ENCODE measurements around the gene TSPAN18. TPM values are rescaled to one million over a fixed set of nuclear protein-coding genes. Genes with fewer than 3 reads are reported as not detected.

Gene TSPAN18
- total RNA-seq, 1 donor from 2014 or later, result 52.8 TPM

DNA sequence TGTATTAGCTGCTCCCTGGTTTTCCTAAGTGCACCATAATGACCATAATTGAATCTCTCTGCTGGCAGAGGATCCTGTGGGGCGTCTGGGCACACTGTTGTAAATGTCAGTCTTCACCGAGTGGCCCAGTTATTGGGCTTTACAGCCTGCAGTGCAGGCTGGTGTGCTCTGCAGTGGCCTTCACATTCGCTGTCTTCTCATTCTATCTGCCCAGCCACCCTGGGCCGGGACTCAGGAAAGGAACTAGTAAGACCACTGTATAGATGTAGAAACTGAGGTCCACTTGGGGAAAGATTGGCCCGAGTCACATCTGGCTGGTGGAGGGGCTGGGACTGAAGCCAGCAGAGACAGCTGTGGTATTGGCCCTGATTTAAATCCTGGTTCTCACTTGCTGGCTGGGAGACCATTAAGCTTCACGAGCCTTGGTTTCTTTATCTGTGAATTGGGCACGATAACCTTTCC lies 49.3 kb downstream of the TSPAN18 start:
- no peaks in the 10 kb centered on the region for H3K9me3 Mint-ChIP-seq

DNA sequence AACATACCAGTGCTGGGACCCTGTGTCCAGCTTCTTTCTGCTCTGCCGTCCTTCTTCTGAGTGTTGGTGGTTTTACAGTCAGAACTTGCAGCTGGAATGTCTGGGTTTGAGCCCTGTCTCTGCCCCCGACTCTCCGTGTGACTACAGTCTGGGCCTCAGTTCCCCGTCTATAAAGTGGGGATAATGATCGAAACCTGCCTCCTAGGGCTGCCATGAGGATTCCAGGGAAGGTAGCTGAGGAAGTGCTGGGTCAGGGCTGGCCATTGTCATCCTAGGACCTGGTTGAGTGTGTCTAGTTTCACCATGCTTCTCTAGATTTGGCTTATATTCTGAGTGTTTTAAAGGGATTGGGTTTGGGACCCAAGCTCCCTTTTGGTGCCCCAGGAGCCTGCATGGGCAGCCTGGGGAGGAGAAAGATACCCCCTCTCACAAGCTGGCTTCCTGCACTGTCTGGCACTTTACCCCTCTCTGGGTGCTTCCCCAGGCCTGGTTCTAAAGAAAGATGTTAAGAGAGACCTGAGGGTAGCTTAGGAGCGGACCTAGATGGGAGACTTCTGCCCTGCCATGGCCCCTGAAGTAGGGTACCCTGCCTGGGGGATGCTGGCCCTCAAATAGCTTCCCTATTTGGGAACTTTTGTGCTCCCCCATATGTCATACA lies 49.9 kb downstream of the TSPAN18 start:
- DNase-seq (ENCODE audit: extremely low spot score, unreplicated experiment), result no peak
- TF ChIP-seq, protein P1, sequence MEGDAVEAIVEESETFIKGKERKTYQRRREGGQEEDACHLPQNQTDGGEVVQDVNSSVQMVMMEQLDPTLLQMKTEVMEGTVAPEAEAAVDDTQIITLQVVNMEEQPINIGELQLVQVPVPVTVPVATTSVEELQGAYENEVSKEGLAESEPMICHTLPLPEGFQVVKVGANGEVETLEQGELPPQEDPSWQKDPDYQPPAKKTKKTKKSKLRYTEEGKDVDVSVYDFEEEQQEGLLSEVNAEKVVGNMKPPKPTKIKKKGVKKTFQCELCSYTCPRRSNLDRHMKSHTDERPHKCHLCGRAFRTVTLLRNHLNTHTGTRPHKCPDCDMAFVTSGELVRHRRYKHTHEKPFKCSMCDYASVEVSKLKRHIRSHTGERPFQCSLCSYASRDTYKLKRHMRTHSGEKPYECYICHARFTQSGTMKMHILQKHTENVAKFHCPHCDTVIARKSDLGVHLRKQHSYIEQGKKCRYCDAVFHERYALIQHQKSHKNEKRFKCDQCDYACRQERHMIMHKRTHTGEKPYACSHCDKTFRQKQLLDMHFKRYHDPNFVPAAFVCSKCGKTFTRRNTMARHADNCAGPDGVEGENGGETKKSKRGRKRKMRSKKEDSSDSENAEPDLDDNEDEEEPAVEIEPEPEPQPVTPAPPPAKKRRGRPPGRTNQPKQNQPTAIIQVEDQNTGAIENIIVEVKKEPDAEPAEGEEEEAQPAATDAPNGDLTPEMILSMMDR (conservative IDR thresholded peaks at IDR 0.05), result no peak
- Mint-ChIP-seq H3K4me3 (no peak overlapping the region), H3K27ac (no peak overlapping the region), H3K27me3 (no peaks in the 10 kb centered on the region), H3K9me3 (no peaks in the 10 kb centered on the region), H3K4me1 (ENCODE audit: unreplicated experiment) (peaks cover 51% of the 10 kb centered on the region), H3K36me3 (peaks cover 10% of the 10 kb centered on the region)

More for the DNA sequence above, 49.3 kb downstream of the TSPAN18 start:
- Mint-ChIP-seq H3K4me3 (no peak overlapping the region), H3K27me3 (no peaks in the 10 kb centered on the region), H3K36me3 (peaks cover 8% of the 10 kb centered on the region), H3K27ac (no peak overlapping the region), H3K4me1 (ENCODE audit: unreplicated experiment) (peaks cover 47% of the 10 kb centered on the region)
- TF ChIP-seq, protein P1 (conservative IDR thresholded peaks at IDR 0.05), result no peak
- no peak for DNase-seq (ENCODE audit: extremely low spot score, unreplicated experiment)

GRCh38 chr11:44777209-44778194 lies 50.7 kb downstream of the TSPAN18 start:
- Mint-ChIP-seq H3K27me3 (no peaks in the 10 kb centered on the region), H3K9me3 (no peaks in the 10 kb centered on the region), H3K4me3 (no peak overlapping the region), H3K36me3 (peaks cover 14% of the 10 kb centered on the region), H3K27ac (no peak overlapping the region), H3K4me1 (ENCODE audit: unreplicated experiment) (peaks cover 55% of the 10 kb centered on the region)
- no peak for DNase-seq (ENCODE audit: extremely low spot score, unreplicated experiment)
- TF ChIP-seq, protein P1 (conservative IDR thresholded peaks at IDR 0.05), result no peak

- no peak overlapping the region for H3K4me3 Mint-ChIP-seq
- no peak for DNase-seq (ENCODE audit: extremely low spot score, unreplicated experiment)
- H3K27ac Mint-ChIP-seq, result no peak overlapping the region
- no peaks in the 10 kb centered on the region for H3K27me3 Mint-ChIP-seq
- peaks cover 14% of the 10 kb centered on the region for H3K36me3 Mint-ChIP-seq
- TF ChIP-seq, protein P1 (conservative IDR thresholded peaks at IDR 0.05), result no peak
- no peaks in the 10 kb centered on the region for H3K9me3 Mint-ChIP-seq
- H3K4me1 Mint-ChIP-seq (ENCODE audit: unreplicated experiment), result peaks cover 59% of the 10 kb centered on the region
These were observed 51.7 kb downstream of the TSPAN18 start for GRCh38 chr11:44778195-44779100.

All from type B pancreatic cell (in vitro differentiated cells).